HCT116 (cell line): ENCODE measurements around the gene PTPRC. TPM values are rescaled to one million over a fixed set of nuclear protein-coding genes. Genes with fewer than 3 reads are reported as not detected.

ENCODE experiments used
- ATAC-seq: fragments of 200-7000 bp; cut with Tn5 transposase; 2 replicates; pipeline ENCODE4 v1.9.1; 2020; ENCODE audit warnings: mild to moderate bottlenecking, moderate library complexity
- BruUV-seq: library from RNA; stranded (reverse); fragments of 400-500 nt; replicated peaks from 2 replicates; lab custom pipeline; 2021; lab: Mats Ljungman, UMichigan
- CTCF ChIA-PET: fragments of 300-600 bp; sonication (Branson Sonifier 250); formaldehyde crosslinking; loops from one replicate; lab custom pipeline; 2021; ENCODE audit warnings: antibody characterized with exemption; lab: Charles Lee
- POLR2A ChIA-PET: fragments of 300-600, 350-600 bp; sonication (Branson Sonifier 250); formaldehyde crosslinking; loops from one replicate; lab custom pipeline; 2021; ENCODE audit warnings: antibody characterized with exemption; lab: Charles Lee
- RAD21 ChIA-PET, 2 experiments: fragments of 300-600 bp; sonication (Branson Sonifier 250); formaldehyde crosslinking; loops; one replicate each; lab custom pipeline; 2023; ENCODE audit warnings: low total read pairs in 2 of 2; ENCODE audit not compliant: uncharacterized antibody in 2 of 2, unreplicated experiment in 2 of 2, low non-redundant PET in 1 of 2; lab: Charles Lee
- DNase-seq: peaks from one replicate; pipeline ENCODE4 v3.0.0-alpha.2; 2010; ENCODE audit warnings: low read depth, low spot score
- H2AFZ ChIP-seq: fragments of 200-600 bp; shearing (Covaris generic), sonication (generic); 2 replicates; pipeline ENCODE4 v1.6.1; 2017; ENCODE audit warnings: low read depth, mixed run types, mixed read lengths, antibody characterized with exemption, low read length; ENCODE audit not compliant: poor library complexity, severe bottlenecking
- H3K27ac ChIP-seq: 2 replicates; pipeline ENCODE4 v1.5.1; 2012; ENCODE audit warnings: low read depth, low read length
- H3K27me3 ChIP-seq: fragments of 200-600 bp; sonication (generic); 2 replicates; pipeline ENCODE4 v1.6.1; 2016; ENCODE audit warnings: mixed run types, low read length, mixed read lengths; ENCODE audit not compliant: insufficient read depth
- H3K36me3 ChIP-seq, 2 experiments: fragments of 200-500 bp in 1 of 2; fragments of 200-600 bp in 1 of 2; sonication (Bioruptor generic) in 1 of 2; sonication (generic) in 1 of 2; 2 replicates each; pipeline versions ENCODE4 v1.5.1 to v1.6.1; 2014 to 2016; ENCODE audit warnings: low read length in 2 of 2, inconsistent platforms in 1 of 2, mixed read lengths in 1 of 2, mixed run types in 1 of 2; ENCODE audit not compliant: insufficient read depth in 2 of 2, control insufficient read depth in 1 of 2
- H3K4me1 ChIP-seq, 2 experiments: fragments of 200-600 bp in 1 of 2; sonication (generic) in 1 of 2; 2 replicates each; pipeline versions ENCODE4 v1.5.1 to v1.6.1; 2012 to 2017; ENCODE audit warnings: low read length in 2 of 2, inconsistent platforms in 1 of 2, mild to moderate bottlenecking in 1 of 2, mixed read lengths in 1 of 2, mixed run types in 1 of 2, moderate library complexity in 1 of 2; ENCODE audit not compliant: insufficient read depth in 2 of 2, control insufficient read depth in 1 of 2
- H3K4me2 ChIP-seq: fragments of 200-600 bp; sonication (generic); 2 replicates; pipeline ENCODE4 v1.6.1; 2017; ENCODE audit warnings: mixed run types, low read length, mixed read lengths
- H3K4me3 ChIP-seq, 2 experiments: fragments of 200-600 bp in 1 of 2; sonication (generic) in 1 of 2; replicated peaks in 1 of 2; 2 replicates each; pipeline ENCODE4 v1.5.1; 2011 to 2016; ENCODE audit warnings: low read length in 2 of 2, control low read depth in 1 of 2, low read depth in 1 of 2, mild to moderate bottlenecking in 1 of 2, mixed read lengths in 1 of 2, mixed run types in 1 of 2
- H3K79me2 ChIP-seq: fragments of 200-600 bp; sonication (generic); 2 replicates; pipeline ENCODE4 v1.6.1; 2017; ENCODE audit warnings: mild to moderate bottlenecking, mixed run types, low read length, moderate library complexity, mixed read lengths; ENCODE audit not compliant: insufficient read depth
- H3K9ac ChIP-seq: fragments of 200-600 bp; sonication (generic); 2 replicates; pipeline ENCODE4 v1.6.1; 2016; ENCODE audit warnings: low read length, mixed read lengths
- H3K9me2 ChIP-seq: fragments of 200-600 bp; sonication (generic), shearing (Covaris generic); 2 replicates; pipeline ENCODE4 v1.6.1; 2017; ENCODE audit warnings: mixed run types, mild to moderate bottlenecking, moderate library complexity; ENCODE audit not compliant: insufficient read depth
- H3K9me3 ChIP-seq, 2 experiments: fragments of 200-500 bp in 1 of 2; fragments of 200-600 bp in 1 of 2; sonication (Bioruptor generic) in 1 of 2; sonication (generic) in 1 of 2; 2 replicates each; pipeline ENCODE4 v1.6.1; 2014 to 2017; ENCODE audit warnings: low read length in 2 of 2, mixed read lengths in 2 of 2, inconsistent platforms in 1 of 2, low read depth in 1 of 2, mild to moderate bottlenecking in 1 of 2, mixed run types in 1 of 2, moderate library complexity in 1 of 2; ENCODE audit not compliant: control insufficient read depth in 1 of 2, insufficient read depth in 1 of 2
- H4K20me1 ChIP-seq: fragments of 200-600 bp; sonication (generic), shearing (Covaris generic); 2 replicates; pipeline ENCODE4 v1.6.1; 2017; ENCODE audit warnings: mixed run types, mild to moderate bottlenecking, moderate library complexity; ENCODE audit not compliant: insufficient read depth
- CBX3 ChIP-seq: IDR thresholded peaks from 2 replicates; pipeline ENCODE4 v1.6.1; 2012; ENCODE audit warnings: low read depth
- EGR1 ChIP-seq: IDR thresholded peaks from 2 replicates; pipeline ENCODE4 v1.6.1; 2012; ENCODE audit warnings: low read depth
- JUND ChIP-seq: IDR thresholded peaks from 2 replicates; pipeline ENCODE4 v1.6.1; 2012
- POLR2A ChIP-seq: IDR thresholded peaks from 2 replicates; pipeline ENCODE4 v1.7.0; 2011; ENCODE audit warnings: borderline replicate concordance; ENCODE audit not compliant: insufficient read depth, insufficient read length; ENCODE audit errors: extremely low read depth
- POLR2AphosphoS5 ChIP-seq: IDR thresholded peaks from 2 replicates; pipeline ENCODE4 v1.6.1; 2011; ENCODE audit warnings: mild to moderate bottlenecking, low read depth, low read length, moderate library complexity
- REST ChIP-seq: IDR thresholded peaks from 2 replicates; pipeline ENCODE4 v1.6.1; 2012; ENCODE audit warnings: low read depth
- SIN3A ChIP-seq: IDR thresholded peaks from 2 replicates; pipeline ENCODE4 v1.6.1; 2012; ENCODE audit warnings: low read depth
- SRF ChIP-seq: IDR thresholded peaks from 2 replicates; pipeline ENCODE4 v1.6.1; 2012; ENCODE audit warnings: low read depth
- ZBTB33 ChIP-seq: IDR thresholded peaks from 2 replicates; pipeline ENCODE4 v1.6.1; 2011; ENCODE audit warnings: mild to moderate bottlenecking, low read length, moderate library complexity; ENCODE audit not compliant: insufficient replicate concordance; ENCODE audit errors: extremely low read depth
- intact Hi-C: fragments of 100-400 bp; cut with micrococcal nuclease; formaldehyde crosslinking; loops from 2 replicates; pipeline ENCODE4 v1.10.0; 2022
- total RNA-seq: library from RNA; stranded (reverse); gene quantifications from one replicate; pipeline ENCODE4 v1.2.1, GENCODE V29; 2021; ENCODE audit not compliant: unreplicated experiment
- TF ChIP-seq, protein P1 (sequence below): IDR thresholded peaks from 2 replicates; pipeline ENCODE4 v1.6.1; 2012

The PTPRC gene
- total RNA-seq, 1 experiment from 2014 or later, result 1.2 TPM

DNA sequence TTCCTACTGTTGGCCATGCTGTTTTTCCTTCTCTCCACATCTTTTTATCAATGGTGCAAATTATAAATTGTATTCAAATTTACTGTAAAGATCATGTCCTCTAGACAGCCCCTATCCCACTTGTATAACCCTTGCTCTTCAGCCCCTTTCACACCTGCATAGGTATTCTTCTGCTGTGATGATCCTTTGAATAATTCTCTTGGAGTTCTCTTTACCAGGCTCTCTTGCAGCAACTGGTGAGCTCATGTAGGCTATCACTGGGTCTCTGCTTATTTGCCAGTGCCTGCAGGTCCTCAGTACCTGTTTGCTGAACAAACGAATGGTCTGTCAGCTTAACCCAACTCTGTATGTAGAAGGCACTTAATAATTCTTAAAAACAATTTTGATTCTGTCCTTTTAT lies 8.2 kb downstream of the PTPRC start:
- H3K4me3 ChIP-seq, result no peak overlapping the region
- ChIA-PET CTCF (no interaction called here), POLR2A (no interaction called here), RAD21 (no interaction called here)
- ATAC-seq, result no peak
- no peaks in the 10 kb centered on the region for H3K4me1 ChIP-seq
- intact Hi-C loops, result no loop called here
- H3K36me3 ChIP-seq, result no peaks in the 10 kb centered on the region
- no peaks in the 10 kb centered on the region for H3K9me2 ChIP-seq
- no peaks in the 10 kb centered on the region for H3K79me2 ChIP-seq
- no TSS peak for BruUV-seq
- no peak overlapping the region for H3K27ac ChIP-seq
- no peaks in the 10 kb centered on the region for H4K20me1 ChIP-seq
- no peak for DNase-seq
- no peaks in the 10 kb centered on the region for H3K9me3 ChIP-seq
- H3K9ac ChIP-seq, result no peak overlapping the region
- H2AFZ ChIP-seq, result no peak overlapping the region
- TF ChIP-seq SIN3A (no peak), SRF (no peak)
- H3K4me2 ChIP-seq, result no peak overlapping the region
- H3K27me3 ChIP-seq, result no peaks in the 10 kb centered on the region

DNA sequence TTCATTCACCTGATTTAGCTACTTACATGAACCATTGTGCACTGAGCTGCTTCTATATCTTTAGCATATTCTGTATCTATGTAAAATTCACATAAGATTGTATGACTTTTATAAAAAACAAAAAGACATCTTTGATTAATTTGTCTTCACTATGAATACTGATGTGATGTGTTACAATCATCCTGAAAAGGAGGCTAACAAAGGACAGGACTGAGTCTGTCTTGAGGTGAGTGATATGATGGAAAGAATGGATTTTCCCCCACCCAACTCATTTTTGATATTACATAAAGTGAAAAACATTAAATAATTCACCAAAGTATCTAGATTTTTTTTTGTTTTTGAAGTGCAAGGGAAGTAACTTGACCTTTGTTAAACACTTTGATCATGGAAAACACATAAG lies 9.8 kb downstream of the PTPRC start:
- no peaks in the 10 kb centered on the region for H3K27me3 ChIP-seq
- ChIA-PET CTCF (no interaction called here), RAD21 (no interaction called here), POLR2A (no interaction called here)
- H3K4me2 ChIP-seq, result no peak overlapping the region
- DNase-seq, result no peak
- no peaks in the 10 kb centered on the region for H3K9me3 ChIP-seq
- H3K4me3 ChIP-seq, result no peak overlapping the region
- intact Hi-C loops, result no loop called here
- H2AFZ ChIP-seq, result no peak overlapping the region
- no peak overlapping the region for H3K27ac ChIP-seq
- TF ChIP-seq SRF, result no peak
- TF ChIP-seq EGR1, result no peak
- no peak for TF ChIP-seq CBX3
- TF ChIP-seq, protein P1, sequence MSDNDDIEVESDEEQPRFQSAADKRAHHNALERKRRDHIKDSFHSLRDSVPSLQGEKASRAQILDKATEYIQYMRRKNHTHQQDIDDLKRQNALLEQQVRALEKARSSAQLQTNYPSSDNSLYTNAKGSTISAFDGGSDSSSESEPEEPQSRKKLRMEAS, result no peak
- TF ChIP-seq ZBTB33, result no peak
- no peak for TF ChIP-seq POLR2AphosphoS5
- no peak for TF ChIP-seq REST
- TF ChIP-seq POLR2A, result no peak
- TF ChIP-seq JUND, result no peak
- no peaks in the 10 kb centered on the region for H3K9me2 ChIP-seq
- no peaks in the 10 kb centered on the region for H3K36me3 ChIP-seq
- H4K20me1 ChIP-seq, result no peaks in the 10 kb centered on the region
- H3K4me1 ChIP-seq, result no peaks in the 10 kb centered on the region
- no TSS peak for BruUV-seq
- no peak overlapping the region for H3K9ac ChIP-seq
- no peak for ATAC-seq
- H3K79me2 ChIP-seq, result no peaks in the 10 kb centered on the region
